ENCODE results near the gene BRAF.

GRCh38 chr7:140928491-140929309, 4.0 kb upstream of the BRAF start:
- no peak for TF ChIP-seq POLR2A (IDR thresholded peaks at IDR 0.05; ENCODE audit: low read length)
- TF ChIP-seq GATA1 (IDR thresholded peaks at IDR 0.05; ENCODE audit: low read depth, low read length), result no peak

Data from erythroblast (primary cell).